ENCODE data around the gene EMILIN1.

GRCh38 chr2:27093430-27094352 is 15.3 kb downstream of the EMILIN1 start:
- TF ChIP-seq, protein P1, sequence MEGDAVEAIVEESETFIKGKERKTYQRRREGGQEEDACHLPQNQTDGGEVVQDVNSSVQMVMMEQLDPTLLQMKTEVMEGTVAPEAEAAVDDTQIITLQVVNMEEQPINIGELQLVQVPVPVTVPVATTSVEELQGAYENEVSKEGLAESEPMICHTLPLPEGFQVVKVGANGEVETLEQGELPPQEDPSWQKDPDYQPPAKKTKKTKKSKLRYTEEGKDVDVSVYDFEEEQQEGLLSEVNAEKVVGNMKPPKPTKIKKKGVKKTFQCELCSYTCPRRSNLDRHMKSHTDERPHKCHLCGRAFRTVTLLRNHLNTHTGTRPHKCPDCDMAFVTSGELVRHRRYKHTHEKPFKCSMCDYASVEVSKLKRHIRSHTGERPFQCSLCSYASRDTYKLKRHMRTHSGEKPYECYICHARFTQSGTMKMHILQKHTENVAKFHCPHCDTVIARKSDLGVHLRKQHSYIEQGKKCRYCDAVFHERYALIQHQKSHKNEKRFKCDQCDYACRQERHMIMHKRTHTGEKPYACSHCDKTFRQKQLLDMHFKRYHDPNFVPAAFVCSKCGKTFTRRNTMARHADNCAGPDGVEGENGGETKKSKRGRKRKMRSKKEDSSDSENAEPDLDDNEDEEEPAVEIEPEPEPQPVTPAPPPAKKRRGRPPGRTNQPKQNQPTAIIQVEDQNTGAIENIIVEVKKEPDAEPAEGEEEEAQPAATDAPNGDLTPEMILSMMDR (IDR thresholded peaks at IDR 0.05): peak in 1 of 4 donors; percentile 7
- peak; percentile 68 for TF ChIP-seq POLR2A (IDR thresholded peaks at IDR 0.05)

Data from right lobe of liver (tissue), 4 donors.